ENCODE measurements around the gene LOXL1.

LOXL1 gene

DNA sequence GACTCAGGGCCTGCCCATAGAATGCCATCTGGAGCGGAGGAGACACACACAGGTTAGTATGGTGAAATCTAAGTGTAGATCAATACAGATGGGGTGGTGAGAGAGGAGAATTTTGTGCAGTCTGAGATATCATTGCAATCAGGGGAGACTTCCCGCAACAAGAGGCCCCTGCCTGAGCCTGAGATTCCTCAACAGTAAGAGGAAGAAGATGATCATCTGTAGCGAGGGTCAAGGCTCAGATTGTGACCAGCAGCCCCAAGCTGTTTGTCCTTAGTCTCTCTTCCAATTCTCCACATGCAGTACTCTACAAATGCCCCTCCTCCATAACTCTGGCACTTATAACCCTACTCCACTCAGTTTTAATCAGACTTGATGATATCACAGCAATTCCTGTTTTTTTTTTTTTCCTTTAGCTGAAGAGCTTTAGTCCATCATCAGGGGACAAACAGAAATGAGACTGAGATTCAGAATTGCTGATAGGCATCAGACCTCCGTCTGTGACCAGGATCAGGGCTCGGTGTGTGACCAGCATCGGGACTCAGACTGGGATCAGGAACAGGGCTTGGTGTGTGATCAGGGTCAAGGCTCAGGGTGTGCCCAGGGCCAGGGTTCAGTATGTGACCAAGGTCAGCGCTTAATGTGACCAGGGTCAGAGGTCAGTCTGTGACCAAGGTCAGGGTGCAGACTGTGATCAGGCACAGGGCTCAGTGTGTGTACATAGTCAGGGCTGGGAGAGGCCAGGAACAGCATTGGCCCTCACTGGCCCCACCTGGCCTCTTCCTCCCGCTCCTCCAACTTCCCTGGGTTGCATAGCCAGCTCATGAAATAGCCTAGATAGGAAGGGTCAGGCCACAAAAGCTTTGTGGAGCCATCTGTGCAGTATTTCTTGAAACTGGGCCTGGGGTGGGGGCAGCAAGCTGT lies 14.1 kb downstream of the LOXL1 start:
- DNase-seq = peak; percentile 73

- DNase-seq = peak; percentile 99
These were observed 14.8 kb downstream of the LOXL1 start for GRCh38 chr15:73941044-73941443.

DNA sequence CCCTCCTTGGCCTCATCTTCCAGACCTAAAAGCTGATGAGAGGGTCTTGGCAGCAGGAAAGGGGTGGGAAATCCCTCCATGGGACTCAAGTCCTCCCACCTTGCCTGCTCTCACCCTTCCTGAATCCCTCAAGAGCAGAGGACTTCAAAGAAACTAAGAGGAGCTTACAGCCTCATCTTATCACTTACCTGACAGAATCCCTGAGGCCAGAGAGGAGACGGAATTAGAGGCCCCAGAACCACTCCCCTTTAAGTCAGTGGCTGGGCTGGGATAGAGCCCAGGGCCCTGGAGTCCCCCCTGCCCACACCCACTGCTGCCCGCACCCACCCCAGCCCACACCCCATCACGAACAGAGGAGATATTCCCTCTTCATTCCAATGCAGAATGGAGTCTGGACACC lies 15.2 kb downstream of the LOXL1 start:
- no peak for DNase-seq

DNA sequence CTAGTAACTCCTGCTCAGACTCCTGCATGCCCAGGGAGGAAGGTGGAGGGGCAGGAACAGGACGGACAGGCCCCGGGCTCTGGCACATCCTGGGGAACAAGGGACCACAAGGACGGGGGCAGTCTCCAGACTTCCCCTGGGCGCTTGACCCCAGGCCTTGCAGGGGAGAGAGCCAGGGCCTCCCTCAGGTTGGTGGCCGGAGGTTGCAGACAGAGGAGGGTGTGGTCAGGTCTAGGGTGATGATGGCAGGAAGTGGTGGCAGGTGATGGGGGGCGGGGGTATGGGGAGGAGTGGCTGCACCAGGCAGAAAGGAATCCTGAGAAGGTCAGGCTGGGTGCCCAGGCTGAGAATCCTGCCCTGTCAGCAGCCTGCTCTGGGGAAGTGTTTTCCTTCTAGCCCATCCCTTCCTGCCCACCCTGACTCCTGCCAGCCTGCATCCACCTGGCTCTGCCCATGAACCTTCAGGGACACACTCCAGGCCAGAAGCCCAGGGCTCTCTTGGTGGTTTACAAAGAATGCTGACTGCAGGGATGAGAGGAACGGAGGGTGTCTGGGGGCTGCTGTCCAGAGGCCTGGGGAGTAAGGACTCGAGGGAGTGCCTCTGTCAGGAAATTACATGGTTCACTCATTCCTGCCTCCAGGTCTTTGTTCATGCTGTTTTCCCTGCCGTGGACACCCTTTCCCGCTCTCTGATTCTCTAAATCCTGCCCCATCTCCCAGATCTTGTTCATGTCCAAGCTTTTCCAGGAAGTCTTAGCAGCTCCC lies 15.8 kb downstream of the LOXL1 start:
- DNase-seq = no peak

DNA sequence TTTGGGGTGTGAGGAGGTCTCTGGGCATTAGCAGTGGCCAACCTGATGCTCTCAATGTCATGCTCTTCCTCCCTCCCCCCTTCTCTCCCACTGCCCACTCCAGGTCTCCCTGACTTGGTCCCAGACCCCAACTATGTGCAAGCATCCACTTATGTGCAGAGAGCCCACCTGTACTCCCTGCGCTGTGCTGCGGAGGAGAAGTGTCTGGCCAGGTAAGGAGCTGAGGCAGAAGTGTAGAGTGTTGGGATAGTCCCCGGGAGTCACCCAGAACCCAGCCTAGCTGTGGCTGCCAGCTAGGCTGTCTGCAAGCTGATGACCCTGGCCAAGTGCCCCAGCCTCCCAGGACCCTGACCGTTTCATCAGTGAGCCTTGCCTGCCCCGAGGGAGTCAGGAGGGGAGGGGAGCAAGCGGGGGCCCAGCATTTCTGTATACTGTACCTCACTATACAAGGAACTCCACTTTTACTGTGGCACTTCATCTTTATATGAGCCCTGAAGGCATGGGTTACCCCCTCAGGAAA lies 16.5 kb downstream of the LOXL1 start:
- no peak for DNase-seq

DNA sequence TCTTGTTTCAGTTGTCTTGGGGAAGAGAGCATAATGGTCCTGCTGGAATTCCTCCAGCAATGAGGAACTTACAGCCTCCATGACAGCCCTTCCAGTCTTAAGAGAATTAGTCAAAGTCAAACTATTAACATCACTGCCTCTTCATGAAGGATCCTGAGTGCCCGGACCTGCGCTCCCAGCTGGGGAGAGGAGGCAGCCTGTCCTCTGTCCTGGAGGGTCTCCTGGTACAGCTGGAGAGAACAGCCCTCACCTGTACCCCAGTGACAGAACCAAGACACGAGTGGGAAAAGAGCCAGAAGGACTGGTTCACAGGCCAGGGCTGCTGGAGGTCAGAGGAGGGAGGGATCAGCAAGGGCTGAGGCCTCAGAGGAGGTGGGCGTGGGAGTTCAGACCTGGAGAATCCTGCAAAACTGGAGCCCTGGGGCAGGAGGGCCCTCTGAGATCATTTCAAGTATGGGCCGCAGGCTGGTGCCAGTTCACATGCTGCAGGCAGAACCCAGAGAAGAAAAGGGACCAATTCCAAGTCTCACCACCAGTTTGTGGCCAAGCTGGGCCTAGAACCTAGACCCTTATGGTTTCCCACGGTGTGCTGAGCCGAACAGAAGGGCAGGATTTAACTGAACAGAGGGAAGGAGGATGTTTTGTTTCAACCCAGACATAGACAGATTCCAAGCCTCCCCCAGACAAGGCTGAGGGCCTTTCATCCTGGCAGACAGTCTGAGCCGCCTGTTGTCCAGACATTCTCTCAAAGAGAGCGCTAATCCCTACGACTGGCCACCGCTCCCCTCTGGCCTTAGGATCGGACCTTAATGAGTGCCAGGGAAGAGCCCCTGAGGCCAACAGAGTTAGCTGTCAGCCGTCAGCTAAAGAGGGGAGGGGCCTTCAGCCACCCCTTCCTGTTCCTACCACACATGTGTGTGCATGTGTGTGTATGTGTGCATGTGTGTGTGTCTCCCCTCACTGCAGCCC lies 18.2 kb downstream of the LOXL1 start:
- no peak for DNase-seq

- DNase-seq = no peak
These were observed 18.9 kb downstream of the LOXL1 start for GRCh38 chr15:73945130-73945508.

DNA sequence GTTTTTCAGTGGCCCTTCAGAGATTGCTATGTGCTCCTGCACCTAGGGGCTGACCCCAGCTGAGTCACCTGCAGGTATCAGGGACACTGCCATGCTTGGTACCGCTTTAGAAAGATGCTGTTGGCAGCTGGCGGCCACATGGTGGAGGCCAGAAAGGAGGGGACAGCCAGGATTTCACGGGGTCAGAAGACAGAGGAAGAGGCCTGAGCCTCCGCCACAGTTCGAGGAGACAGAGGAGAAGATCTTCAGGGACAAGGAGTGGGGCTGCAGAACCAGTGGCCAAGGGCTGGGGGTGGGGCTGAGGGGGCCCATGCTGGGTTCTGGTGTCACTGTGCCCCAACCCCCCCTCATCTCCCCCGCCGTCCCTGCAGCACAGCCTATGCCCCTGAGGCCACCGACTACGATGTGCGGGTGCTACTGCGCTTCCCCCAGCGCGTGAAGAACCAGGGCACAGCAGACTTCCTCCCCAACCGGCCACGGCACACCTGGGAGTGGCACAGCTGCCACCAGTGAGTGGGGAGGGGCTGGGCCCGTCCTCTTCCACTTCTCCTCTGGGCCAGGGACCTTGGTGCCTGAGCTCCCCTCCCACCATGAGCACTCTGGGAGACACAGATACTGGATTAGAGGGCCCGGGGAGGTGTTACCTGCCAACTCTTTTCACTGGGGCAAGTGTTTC lies 19.9 kb downstream of the LOXL1 start:
- no peak for DNase-seq

DNA sequence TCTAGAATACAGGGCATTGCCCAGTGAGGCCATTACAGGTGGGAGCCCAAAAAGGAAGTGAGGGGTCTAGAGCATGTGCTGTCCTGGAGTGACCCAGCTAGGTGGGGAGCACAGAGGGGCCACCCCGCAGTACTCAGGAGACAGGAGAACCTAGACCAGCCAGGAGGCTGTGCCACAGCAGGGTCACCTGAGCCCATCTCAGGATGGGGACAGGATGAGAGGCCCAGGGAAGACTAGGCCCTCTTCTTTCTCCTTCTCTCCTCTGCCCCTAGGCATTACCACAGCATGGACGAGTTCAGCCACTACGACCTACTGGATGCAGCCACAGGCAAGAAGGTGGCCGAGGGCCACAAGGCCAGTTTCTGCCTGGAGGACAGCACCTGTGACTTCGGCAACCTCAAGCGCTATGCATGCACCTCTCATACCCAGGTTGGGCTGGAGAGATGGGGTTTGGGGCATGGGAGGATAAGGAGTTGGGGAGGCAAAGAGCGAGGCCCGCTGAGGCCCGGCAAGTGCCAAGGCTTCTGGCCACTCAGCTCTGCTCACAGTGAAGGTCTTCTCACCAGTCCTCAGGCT lies 20.6 kb downstream of the LOXL1 start:
- no peak for DNase-seq

- no peak for DNase-seq
These were observed 21.4 kb downstream of the LOXL1 start for GRCh38 chr15:73947651-73948050.

DNA sequence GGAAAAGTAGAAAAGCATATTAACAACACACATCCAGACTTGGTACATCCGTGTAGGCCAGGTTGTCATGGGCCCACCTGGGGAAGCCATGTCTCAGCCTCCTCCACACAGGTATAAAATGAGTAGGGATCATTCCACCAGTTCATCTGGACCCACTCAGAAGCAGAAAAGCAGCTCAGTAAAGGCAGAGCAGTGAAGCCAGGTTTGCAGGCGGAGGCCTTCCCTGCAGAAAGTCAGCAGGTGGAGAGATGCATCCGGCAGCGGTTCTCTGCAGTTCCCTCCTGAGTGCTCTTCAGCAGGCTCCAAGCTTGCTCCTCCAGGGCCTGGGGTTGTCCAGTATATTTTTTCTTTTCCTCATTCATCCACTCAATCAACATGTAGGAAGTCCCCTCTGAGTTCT lies 22.1 kb downstream of the LOXL1 start:
- DNase-seq = no peak

- no peak for DNase-seq
These were observed 22.7 kb downstream of the LOXL1 start for GRCh38 chr15:73948982-73949381.

GRCh38 chr15:73949496-73949895 lies 23.2 kb downstream of the LOXL1 start:
- no peak for DNase-seq

- no peak for DNase-seq
These were observed 24.2 kb downstream of the LOXL1 start for GRCh38 chr15:73950479-73950830.

DNA sequence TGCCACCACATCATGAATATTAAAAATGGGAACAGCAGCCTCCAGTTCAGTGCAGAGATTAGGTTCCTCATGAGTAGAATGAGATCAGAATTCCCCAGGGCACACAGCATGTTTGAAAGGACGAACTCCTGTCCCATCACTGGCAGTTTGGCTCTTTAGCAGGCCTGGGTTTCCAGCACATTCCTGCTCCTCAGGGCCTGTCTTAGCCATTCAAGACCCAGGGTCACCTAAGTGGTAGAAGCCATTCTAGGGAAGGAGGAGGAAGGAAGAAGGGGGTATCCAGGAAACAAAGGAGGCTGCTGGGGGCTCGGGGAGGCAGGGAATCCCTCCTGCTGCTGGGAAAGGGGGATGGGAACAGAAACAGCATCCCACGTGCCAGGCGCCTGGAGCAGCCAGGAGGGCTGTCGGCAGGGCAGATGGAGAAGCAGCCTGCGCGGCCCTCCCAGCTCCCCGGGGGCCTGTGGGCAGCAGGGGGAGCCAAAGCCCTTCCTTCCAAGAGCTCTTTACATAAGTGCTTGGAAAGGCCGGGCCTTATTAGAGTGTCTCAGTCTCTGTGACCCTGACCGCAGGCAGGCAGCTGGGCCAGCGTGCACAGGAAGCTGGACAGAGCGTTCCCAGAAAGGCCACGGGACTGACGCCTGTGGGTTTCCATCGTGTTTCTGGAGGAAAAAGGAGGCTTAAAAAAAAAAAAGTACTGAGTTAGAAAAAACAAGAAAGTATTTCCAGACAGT lies 24.7 kb downstream of the LOXL1 start:
- peak; percentile 94 for DNase-seq

DNA sequence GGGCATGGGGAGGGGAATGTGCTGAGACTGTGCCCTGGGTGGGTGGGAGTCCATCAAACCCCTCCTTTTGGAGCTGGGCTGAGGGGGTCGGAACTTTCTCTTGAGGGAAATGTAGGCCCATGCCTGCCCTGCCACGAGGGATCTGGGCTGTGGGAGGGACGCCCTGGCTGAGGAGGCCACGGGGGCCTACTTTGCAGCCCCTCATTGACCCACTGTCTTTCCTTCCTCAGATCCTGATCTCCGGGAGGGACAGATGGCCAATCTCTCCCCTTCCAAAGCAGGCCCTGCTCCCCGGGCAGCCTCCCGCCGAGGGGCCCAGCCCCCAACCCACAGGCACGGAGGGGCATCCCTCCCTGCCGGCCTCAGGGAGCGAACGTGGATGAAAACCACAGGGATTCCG lies 25.3 kb downstream of the LOXL1 start:
- DNase-seq = no peak

DNA sequence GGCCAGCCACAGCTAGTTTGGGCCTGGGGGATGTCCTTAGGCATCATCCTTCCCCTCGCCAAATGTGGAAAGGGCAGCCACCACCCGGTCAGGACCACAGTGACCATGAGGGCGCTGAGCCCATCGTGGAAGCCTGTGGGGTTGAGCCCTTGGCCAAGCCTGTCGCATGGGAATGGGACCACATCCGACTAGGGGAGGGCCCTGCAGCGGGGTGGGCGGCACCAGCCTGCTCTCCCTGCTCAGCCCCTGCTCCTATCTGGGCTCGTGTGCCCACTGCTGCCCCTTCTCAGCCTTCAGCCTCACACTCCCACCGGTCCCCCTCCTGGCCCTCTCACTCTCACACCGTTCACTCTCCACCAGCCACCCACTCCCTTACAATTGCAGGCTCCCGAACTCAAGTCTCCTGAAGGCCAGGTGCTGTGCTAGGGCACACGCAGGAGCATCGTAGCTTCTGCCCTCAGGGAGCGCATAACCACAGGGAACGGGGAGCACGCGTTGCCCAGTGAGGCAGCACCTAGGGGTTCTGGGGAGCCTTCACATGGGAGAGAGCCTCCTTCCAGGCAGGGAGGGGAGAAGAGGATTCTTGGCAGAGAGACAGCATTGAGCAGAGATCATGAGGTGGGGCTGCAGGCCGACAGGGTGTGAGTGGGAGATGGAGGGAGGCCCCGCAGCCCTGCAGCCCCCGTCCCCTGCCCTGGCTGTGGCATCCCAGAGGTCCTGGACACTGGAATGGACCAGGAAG lies 26.1 kb downstream of the LOXL1 start:
- no peak for DNase-seq

DNA sequence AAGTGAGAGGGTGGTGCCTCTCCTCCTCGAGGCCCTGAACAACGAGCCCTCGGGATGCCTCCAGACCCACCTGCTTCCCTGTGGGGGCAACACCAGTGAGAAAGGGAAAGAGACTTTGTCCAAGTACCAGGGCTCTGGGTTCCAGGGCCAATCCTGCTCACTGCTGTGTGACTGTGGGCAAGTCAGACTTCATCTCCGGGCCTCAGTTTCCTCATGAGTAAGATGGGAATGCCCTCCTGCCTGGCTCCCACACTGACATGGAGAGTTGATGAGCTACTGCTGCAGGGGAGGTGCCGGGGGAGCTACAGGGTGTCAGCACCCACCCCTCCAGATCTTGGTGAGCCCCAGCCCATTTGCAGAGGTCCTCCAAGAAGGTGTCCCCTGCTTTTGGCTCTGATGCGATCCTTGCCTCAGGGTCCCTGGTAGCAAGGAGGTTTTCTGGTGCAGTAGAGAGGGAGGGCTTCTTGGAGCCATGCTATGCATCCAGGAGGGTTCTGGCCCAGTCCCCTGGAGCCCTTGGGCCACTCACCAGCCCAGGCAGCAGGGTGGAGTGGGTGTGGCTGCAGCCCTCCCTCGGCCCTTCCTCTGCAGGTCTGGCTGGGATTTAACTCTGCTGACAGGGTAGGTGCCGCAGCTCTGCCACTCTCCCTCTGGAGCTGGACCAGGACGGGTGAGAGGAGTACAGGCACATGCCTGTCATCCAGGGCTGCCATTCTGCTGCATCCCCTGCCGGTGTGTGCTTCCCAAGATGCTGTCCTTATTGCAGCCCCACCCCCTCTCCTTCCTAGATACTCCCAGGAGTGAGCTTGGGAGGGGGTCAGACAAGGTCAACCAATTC lies 26.9 kb downstream of the LOXL1 start:
- no peak for DNase-seq

Measured in fibroblast of skin of right biceps (primary cell).